Ishikawa (cell line): ENCODE results near the gene RASGRP1.

Source experiments
- EGR1 ChIP-seq: IDR thresholded peaks from 2 replicates; pipeline ENCODE4 v1.6.1; 2012
- RAD21 ChIP-seq: IDR thresholded peaks from 2 replicates; pipeline ENCODE4 v1.6.1; 2012; ENCODE audit warnings: low read depth
- TAF1 ChIP-seq: IDR thresholded peaks from 2 replicates; pipeline ENCODE4 v1.6.1; 2012; ENCODE audit warnings: low read depth, mild to moderate bottlenecking

- no peak for TF ChIP-seq RAD21
- no peak for TF ChIP-seq TAF1
- no peak for TF ChIP-seq EGR1
Measured at GRCh38 chr15:38482572-38482971, 82.0 kb downstream of the RASGRP1 start.
